Measurements from ENCODE around the gene IRF2BPL.

IRF2BPL gene

DNA sequence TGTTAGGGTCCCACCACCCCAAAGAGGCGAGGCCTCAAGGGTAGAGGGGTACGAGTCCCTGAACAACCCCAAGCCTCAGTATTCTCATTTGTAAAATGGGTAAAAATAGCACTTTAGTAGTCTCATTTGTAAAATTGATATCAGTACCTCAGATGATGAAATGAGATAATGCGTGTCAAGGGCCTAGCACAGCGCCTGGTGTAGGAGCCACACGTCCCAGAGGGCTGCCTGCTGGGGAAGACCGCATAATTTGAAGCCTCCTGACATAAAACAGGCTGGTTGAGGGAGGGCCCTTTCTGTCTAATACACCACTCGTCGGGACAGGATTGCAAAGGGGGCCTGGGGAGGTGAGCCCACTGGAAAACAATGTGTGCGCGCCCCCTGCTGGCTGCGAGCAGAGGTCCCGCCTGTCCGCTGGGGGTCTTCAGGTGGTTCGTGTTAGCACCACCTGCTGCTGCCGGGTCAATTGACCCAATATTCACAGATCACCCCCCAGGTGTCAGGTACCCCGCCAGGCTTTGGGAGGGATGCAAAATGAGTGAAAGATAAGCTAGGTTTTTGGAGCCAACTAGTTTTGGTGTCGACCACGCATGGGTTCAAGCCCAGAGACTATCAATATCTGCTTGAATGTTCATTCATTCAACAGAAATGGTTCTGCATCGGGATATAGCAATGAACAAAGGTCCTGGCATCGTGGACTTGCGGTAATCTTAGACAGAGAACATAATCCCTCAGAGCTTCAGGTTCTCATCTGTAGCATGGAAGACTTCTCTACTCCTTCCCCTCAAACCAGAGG lies 24.7 kb upstream of the IRF2BPL start:
- DNase-seq (ENCODE audit: low read depth): peak; percentile 68

DNA sequence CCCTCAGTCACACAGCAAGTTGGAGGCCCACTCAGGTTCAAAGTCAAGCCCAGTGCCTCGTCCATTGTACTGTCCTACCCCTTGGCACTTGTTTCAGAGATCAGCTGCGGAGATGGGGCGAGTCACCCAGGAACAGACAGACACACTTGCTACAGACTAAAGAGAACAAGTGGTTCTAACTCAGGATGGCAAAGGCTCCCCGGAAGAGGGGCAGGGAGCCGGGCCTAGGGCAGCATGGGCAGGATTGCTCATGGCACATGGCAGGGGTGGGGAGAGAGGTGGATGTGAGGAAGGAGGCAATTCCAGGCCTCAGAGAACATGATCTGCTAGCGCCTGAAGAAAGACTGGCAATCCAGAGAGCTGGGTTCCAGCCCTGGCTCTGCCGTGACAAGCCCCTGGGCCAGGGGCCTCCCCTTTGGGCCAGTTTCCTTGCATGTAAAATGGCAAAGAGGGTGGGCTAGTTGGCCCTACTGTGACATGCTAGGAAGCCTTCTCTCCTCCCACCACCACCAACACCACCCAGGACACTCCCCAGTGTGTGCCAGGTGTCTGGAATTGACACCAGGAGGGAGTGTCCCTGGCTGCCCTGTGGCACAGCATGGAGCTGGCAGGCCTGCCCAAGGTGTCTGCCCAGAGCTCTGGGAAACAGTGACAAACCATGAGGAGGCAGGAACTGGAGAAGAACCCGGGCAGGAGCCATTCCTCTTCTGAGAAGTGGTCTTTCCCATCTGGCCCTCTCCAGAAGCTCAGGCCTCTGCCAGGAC lies 24.0 kb upstream of the IRF2BPL start:
- DNase-seq (ENCODE audit: low read depth): no peak

DNA sequence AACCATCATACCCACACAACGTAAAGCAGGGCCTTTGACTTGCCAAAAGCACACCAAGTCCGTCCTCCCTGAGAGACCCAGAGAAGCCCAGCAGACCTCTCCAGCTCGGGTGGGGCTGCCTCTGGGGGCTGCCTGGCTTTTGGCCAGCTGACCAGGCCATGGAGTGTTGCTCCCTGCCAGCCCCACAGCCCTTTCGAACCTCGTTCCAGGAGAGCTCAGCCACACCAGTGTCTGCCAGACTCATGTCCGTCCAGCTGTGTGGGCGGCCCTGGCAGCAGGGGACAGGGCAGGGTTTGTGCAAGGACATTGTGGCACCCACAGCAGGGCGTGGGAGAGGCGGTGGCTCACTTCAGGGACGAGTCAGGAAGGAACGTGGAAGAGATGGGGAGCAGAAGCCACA lies 22.6 kb upstream of the IRF2BPL start:
- no peak for DNase-seq (ENCODE audit: low read depth)

DNA sequence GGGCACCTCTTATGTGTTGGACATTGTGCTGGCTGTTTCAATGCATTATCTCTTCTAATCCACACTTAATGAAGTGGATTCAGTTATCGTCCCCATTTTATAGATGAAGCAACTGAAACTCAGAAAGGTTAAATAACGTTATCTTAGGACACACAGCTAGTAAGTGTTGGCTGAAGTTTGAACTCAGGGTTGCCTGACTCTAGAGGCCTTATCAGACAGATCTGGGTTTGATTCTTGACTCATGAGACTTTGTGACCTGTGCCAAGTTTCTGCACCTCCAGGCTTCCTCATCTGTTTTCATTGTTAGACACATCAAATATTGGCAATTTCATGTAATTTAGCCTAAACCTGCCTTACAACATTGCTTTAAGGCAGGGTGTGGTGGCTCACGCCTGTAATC lies 18.2 kb upstream of the IRF2BPL start:
- DNase-seq (ENCODE audit: low read depth): no peak

DNA sequence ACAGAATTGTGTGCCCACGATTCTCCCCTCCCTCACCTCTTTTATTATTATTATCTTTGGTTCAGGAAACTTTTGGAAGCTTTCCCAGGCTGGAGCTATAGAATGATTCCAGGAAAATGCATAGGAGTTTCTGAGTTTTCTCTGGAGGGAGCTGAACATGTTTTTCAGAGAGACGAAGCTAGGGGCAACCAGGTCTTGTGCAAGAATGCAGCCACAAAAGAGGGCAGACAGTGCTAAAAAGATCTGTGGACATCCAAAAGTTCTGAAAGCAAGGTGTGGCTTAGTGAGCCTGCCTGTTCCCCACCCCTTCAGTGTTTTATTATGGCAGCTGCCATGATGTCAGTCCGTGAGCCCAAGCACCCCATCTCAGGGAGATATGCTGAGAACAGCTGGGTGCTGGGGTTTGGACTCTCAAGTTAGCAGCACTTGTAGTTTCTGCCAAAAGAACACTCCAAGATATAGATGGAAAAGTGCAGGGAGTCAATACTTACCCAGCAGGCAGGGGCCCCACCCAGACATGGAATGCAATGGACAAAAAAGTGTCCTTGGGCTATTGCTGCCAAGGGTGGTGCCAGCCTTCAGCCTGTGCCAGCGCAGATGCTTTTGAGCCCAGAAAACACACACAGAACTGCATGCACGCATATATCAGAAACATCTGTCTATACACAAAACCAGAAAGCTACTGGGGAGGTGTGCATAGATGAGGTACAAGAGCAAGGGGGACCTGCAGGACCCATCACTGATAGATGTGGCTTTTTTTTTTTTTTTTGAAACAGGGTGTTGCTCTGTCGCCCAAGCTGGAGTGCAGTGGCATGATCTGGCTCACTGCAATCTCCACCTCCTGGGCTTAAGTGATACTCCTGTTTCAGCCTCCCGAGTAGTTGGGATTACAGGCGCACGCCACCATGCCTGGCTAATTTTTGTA lies 17.0 kb upstream of the IRF2BPL start:
- no peak for DNase-seq (ENCODE audit: low read depth)

DNA sequence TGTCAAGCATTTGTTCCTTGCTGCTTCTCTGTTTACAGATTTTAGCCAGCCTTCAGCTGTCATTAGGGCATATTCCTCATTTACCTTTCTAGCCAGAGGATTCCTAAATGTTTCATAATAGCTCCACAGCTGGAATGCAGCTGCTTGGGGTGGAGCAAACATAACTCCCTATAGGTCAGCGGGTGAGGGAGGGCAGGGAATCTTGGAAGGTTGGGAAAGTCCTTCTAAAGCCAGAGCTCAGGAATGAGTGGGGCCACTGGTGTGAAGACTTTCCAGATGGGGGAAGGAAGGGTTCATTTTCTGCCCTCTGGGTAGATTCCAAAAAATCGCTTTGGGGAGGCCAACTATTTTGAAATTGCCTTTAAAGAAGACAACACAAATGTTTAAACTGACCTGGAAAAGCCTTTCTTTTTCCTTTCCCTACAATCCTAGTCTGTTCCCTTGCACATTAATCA lies 16.3 kb upstream of the IRF2BPL start:
- DNase-seq (ENCODE audit: low read depth): no peak

DNA sequence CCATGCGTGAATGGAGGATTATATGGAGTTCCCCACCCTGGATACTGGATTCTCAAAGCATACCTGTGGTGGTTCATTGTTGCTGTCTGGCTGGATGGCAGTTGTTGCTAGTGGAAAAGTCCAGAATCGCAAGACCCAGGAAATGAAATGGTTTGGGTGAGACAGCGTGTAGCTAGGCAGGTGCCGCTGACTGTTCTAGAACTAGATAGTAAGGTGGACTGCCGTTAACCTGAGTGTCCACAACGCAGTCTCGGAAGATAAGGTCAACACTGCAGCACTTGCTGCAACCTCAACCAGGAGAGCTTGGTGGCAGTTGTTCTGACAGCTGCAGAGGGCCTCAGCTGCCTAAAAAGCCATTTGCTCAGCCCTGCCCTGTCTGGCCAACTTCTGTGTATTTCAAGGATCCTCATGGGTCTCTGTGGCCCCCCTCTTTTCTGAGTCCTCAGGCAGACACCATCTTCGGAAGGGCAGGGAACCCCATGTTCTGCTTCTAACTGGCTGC lies 15.5 kb upstream of the IRF2BPL start:
- DNase-seq (ENCODE audit: low read depth): no peak

DNA sequence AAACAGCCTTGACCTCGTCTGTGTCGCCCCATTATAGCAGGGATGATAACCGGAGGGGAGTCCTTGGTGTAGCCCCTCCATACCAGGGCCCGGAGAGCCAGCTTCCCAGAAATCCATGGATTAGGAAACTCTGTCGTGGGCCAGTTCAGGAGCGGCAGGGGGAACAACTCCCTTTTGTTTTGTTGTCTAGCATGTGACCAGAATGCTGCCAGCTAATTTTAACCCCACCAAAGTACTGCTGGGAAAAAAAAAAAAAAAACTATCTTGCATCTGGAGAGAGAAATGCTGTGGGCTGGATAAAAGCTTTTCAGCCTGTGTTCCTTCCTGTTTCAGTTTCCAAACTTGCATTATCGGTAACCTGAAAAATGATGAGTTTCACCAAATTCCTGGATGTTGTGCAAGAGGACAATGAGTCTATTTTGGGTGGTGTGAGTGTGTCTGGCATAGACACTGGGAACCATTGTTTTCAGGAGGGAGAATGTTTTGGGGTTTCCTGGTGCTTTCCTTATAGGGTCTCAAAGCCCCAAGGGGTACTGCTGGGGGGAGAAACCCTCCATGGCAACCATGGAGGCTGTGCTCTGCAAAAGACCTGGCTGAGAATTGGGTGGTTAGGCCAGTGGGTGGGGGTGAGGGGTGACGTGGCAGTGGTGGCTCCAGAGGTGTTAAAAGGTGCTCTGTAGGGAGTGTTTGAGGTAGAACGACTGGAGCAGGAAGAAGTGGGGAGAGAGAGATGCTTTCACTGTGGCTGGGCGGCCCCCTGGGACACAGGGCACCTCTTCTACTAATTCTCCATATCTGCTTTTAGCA lies 14.9 kb upstream of the IRF2BPL start:
- no peak for DNase-seq (ENCODE audit: low read depth)

DNA sequence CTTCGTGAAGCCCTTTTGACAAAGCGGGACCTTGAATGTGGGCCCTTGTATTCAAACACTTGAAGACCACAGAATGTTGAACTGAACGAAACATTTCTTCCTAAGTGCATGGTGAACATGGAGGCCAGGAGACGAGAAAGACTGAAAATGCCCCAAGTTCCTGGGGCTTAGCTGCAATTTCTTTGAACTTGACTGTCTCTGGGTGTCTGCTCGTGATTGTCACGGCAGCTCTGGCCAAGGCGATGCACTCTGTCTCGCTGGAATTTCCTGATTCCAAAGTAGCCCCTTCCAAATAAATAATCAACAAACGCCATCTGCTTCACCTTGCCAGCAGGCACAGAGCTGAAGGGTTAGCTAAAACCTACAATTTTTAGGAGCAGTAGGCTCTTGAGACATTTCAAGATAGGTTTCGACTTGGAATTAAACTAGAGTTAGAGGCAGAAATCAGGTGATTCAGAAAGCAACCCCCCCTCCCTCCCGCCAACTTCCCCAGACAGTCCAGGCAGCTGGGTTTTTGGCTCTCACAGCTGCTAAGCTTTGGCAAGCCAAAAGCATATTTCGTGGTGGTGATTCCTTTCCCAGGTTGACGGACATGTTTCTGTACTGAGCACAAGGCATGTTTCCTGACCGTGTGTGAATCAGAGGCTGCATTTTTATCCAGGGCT lies 13.5 kb upstream of the IRF2BPL start:
- no peak for DNase-seq (ENCODE audit: low read depth)

DNA sequence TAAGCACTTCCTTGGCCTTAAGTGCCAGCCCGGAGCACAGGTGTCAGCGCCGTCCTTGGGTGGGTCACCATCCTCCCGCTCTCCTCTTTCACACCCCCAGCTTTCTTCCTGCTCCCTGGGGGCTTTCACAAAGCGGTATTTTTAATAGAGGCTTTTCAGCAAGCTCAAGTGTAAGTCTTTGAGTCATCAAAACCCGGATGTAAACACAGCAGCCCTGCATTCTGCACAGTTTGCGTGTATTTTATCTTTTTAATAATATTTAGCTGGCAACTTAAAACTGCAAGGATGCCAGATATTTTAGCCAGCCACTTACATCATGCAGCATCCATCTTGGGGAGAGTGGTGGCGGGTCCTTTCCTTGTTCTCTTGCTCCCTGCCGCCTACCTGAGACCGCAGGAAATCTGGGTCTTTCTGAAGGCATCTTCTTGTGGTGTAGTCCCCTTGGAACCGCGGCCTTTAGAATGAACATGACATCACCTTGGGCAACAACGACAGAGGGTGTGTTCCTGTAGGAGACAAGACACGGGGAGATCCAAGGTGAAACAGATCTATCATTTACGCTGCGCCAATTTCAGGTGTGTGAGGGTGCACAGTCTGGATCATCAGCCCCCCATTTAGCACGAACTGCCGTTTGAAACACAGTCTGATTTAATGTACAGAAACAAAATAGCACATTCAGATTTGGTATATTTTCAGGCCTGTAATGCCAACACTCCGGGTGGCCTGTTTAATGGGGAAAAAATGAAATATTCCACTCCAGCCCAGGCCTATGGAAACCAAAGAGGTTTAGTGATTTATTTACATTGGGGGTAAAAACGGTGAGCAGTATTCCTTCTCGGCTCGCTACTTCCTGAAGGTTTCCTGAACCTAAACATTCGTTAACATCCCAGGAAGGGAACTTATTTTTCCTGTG lies 12.5 kb upstream of the IRF2BPL start:
- DNase-seq (ENCODE audit: low read depth): no peak

DNA sequence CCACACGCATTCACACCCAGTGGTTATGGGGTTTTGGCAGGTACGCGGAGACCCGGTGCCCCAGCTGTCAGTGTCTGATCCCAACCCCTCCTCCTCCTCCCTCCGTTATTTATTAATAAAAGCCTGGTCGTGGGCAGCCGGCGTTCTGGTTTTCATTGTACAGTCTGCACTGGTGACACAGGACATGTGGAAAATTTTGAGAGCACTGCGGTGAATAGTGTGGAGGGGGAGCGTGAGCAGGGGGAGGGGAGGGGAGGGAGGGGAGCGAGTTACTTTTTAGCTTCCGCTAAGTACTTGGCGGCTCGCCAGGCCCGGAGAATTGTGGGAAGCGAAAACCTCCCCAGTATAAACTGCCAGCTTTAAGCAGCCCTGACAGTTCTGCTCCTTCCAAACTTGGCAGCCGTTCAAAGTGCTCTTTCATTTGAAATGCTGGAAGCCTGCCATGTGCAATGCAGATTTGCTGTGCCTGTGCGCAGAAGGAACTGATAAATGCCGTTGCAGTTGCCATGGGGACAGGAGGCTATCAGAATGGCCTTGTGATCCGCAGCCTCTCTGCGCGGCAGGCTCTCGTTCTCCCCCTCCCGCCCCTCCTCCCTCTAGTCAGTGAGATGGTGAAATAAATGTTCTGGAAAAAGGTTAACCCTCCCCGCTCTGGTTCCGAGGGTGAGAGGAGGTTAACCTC lies 11.7 kb upstream of the IRF2BPL start:
- DNase-seq (ENCODE audit: low read depth): peak; percentile 97

DNA sequence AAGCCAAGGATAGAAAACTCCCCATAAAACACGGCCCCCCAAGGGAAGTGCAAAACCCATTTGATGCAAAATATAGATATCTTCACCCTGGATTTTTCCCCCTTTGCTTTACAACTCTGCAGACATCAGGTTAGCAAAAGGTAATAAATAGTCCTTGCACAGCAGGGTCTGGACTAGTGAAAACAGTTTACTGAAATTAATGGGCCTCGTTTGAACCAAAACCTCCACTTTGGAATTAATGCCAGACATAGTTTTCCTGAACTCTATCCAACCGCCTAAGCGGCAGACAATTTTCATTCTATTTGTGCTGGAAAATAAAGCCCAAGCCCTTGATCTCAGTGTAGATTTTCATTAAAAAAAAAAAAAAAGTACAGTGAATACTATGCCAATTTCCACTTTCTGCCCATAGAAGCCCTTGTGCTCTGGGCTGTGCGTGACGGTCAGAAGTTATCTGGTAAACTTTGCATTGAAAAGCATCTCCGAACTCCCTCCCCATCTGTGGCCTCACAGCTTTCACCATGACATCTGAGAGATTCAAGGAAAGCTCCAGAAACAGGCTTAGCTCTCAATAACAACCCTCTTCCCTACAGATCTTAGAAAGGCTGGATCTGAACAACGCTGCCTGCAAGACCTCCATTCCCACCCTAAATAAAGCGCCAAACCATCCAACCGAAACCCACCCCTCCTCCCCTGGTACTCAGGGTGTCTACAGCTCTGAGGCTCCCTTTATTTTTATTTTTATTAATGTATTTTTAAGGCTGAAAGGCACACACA lies 11.0 kb upstream of the IRF2BPL start:
- no peak for DNase-seq (ENCODE audit: low read depth)

DNA sequence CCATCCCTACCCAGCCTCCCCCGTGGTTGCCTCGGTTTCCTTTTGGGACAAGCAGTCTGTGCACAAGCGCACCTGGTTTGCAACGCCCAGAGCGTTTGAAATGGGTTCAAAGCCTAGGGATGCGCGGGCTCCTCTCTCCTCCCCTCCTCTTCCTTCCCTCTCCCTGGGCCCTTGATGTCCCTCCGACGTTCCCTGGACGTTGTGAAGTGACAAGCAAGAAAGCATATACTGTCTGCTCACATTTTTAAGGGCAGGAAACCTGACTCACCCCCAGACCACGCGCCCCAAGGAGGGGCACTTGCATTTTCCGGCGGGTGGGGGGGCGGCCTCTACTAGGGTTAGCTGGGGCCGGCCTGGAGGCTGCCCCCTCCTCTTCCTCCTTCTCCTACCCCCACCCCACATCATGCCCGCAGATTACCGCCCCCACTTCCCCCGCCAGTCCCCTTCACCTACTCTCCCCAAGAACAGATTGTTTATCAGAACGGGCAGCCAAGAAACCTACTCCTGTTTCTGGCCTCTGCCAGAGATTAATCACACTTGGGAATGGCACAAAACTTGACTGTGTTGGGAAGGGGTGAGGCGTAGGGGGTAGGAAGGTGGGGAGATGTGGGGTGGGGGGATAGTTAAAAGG lies 9.5 kb upstream of the IRF2BPL start:
- DNase-seq (ENCODE audit: low read depth): no peak

DNA sequence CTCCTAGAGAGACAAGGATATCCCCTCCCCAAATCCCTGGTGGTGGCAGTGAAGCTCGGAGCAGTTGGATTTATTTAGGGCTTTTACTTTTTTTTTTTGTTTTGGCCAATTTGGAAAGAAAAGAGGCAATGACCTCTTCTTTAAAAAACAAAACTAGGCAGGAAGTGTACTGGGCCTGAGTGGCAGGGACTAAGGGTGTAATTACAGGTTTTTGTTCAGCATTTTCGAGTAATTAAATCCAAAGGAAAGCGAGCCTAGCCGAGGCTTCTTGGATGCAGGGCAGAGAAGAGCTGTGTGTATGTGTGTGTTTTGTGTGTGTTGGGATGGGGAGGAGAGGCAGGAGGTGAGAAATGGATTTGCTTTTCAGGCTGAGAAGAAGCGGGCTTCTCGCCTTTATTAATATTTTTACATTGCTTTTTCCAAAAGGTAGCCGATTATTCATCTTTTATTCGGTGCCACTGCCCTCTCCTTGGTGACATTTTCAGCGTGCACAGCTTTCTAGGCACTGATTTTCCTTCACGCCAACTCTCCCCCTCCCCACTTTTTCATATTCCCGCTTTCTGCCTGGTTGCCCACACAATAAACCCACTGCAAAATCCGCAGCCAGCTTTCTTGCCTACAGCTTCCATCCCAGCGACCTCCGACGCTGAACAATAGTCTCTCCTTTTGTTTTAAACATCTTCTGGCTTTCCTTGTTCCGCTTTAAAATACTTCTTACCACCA lies 8.9 kb upstream of the IRF2BPL start:
- no peak for DNase-seq (ENCODE audit: low read depth)

DNA sequence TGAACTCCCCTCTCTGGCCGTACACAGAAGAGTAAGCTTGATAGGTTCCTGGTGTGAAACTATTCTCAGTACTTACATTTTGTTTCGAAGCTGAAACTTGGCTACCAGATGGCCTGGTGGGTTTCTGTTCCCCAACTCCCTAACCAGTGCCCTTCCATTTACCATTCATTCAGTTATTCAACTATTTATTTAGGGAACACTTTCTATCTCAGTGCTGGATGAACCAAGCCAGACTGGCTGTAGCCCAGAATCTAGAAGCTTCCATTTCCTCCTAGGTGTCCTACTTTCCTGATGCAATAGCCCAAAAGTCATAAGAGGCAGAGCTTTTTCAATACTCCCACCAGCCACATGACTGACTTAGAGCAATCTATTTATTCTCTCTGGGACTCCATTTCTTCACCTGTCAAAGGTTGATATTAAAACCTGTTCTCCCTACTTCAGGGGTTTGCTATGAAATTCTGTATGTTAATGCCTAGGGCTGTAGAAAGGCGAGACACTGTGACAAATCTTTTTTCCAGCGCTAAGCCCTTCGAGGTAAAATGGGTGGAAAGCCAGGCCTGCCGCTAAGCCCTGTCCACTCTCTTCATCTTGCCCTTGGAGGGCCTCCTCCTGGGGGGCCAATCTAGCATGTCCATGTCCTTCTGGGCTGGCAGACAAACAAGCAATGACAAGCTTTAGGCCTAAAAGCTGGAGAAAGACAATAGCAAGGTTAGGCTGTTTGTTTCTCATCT lies 8.1 kb upstream of the IRF2BPL start:
- no peak for DNase-seq (ENCODE audit: low read depth)

DNA sequence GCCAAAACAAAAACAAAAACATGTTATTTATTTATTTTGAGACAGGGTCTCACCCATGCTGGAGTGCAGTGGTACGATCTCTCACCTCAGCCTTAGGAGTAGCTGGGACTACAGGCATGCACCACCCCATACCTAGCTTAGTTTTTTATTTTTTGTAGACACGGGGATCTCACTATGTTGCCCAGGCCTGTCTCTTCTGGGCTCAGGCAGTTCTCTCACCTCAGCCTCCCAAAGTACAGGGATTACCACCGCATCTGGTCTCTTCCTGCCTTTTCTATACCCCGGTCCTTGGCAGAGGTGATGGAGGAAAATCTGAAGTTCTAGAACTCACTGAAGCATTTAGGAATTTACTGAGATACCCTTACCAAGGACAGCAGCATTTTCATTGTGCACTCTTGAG lies 6.8 kb upstream of the IRF2BPL start:
- DNase-seq (ENCODE audit: low read depth): no peak

Measured in stimulated activated CD8-positive, alpha-beta memory T cell treated with anti-CD3 and anti-CD28 coated beads, Interleukin-15, amount 100 ng/mL, for 1 hour (primary cell).